Measurements from ENCODE around the gene SGTA.
A peak's percentile ranks its signal among the peaks of the same experiment; 100 is the strongest.

Gene SGTA

GRCh38 chr19:2775556-2776430 is 7.3 kb downstream of the SGTA start:
- TF ChIP-seq CTCF (conservative IDR thresholded peaks at IDR 0.05; ENCODE audit: low read depth, low read length) = no peak
- H3K4me3 ChIP-seq (ENCODE audit: low read depth, low read length) = no peak overlapping the region
- peak; percentile 63 for DNase-seq (ENCODE audit: low read depth)

GRCh38 chr19:2774953-2775555 is 8.0 kb downstream of the SGTA start:
- TF ChIP-seq CTCF (conservative IDR thresholded peaks at IDR 0.05; ENCODE audit: low read depth, low read length) = no peak
- H3K4me3 ChIP-seq (ENCODE audit: low read depth, low read length) = no peak overlapping the region
- DNase-seq (ENCODE audit: low read depth) = no peak

- DNase-seq (ENCODE audit: low read depth) = no peak
- TF ChIP-seq CTCF (conservative IDR thresholded peaks at IDR 0.05; ENCODE audit: low read depth, low read length) = no peak
- no peak overlapping the region for H3K4me3 ChIP-seq (ENCODE audit: low read depth, low read length)
These were observed 8.9 kb downstream of the SGTA start for GRCh38 chr19:2774083-2774679.

- H3K4me3 ChIP-seq (ENCODE audit: low read depth, low read length) = no peak overlapping the region
- no peak for DNase-seq (ENCODE audit: low read depth)
- TF ChIP-seq CTCF (conservative IDR thresholded peaks at IDR 0.05; ENCODE audit: low read depth, low read length) = no peak
These were observed 11.0 kb downstream of the SGTA start for GRCh38 chr19:2771786-2772674.

- DNase-seq (ENCODE audit: low read depth) = peak; percentile 45
- H3K4me3 ChIP-seq (ENCODE audit: low read depth, low read length) = no peak overlapping the region
- TF ChIP-seq CTCF (conservative IDR thresholded peaks at IDR 0.05; ENCODE audit: low read depth, low read length) = no peak
These were observed 12.7 kb downstream of the SGTA start for GRCh38 chr19:2770055-2771013.

- DNase-seq (ENCODE audit: low read depth) = no peak
- no peak for TF ChIP-seq CTCF (conservative IDR thresholded peaks at IDR 0.05; ENCODE audit: low read depth, low read length)
- no peak overlapping the region for H3K4me3 ChIP-seq (ENCODE audit: low read depth, low read length)
These were observed 13.9 kb downstream of the SGTA start for GRCh38 chr19:2769218-2769617.

Measured in choroid plexus epithelial cell (primary cell).